Skeletal muscle satellite cell (primary cell): ENCODE data around the gene TSGA10.

Experiments used
- H3K27me3 ChIP-seq: 2 replicates; pipeline ENCODE4 v1.7.0; 2013; ENCODE audit warnings: low read length; ENCODE audit not compliant: control insufficient read depth, insufficient read depth
- H3K36me3 ChIP-seq: 2 replicates; pipeline ENCODE4 v1.7.0; 2013; ENCODE audit warnings: mild to moderate bottlenecking, control low read depth, low read length; ENCODE audit not compliant: insufficient read depth
- H3K4me1 ChIP-seq: 2 replicates; pipeline ENCODE4 v1.7.0; 2013; ENCODE audit warnings: low read length; ENCODE audit not compliant: control insufficient read depth, insufficient read depth
- H3K4me2 ChIP-seq: 2 replicates; pipeline ENCODE4 v1.7.0; 2013; ENCODE audit warnings: mild to moderate bottlenecking, low read length
- H3K4me3 ChIP-seq: 2 replicates; pipeline ENCODE4 v1.7.0; 2013; ENCODE audit warnings: low read length
- H3K9ac ChIP-seq: 2 replicates; pipeline ENCODE4 v1.7.0; 2013; ENCODE audit warnings: mild to moderate bottlenecking, low read depth, low read length, moderate library complexity
- H3K9me3 ChIP-seq: replicated peaks from 2 replicates; pipeline ENCODE4 v1.7.0; 2013; ENCODE audit warnings: mild to moderate bottlenecking, control low read depth, low read length

The TSGA10 gene

GRCh38 chr2:99181624-99182000 lies 26.9 kb upstream of the TSGA10 start:
- Histone ChIP-seq H3K27me3 (no peaks in the 10 kb centered on the region), H3K4me2 (peak overlapping the region; percentile 91), H3K9ac (peak overlapping the region; percentile 90), H3K36me3 (peaks cover under 1% of the 10 kb centered on the region), H3K4me1 (peaks cover 5% of the 10 kb centered on the region), H3K9me3 (no peaks in the 10 kb centered on the region), H3K4me3 (peak overlapping the region; percentile 92)

GRCh38 chr2:99180755-99181623 lies 26.2 kb upstream of the TSGA10 start, which contains the start of the genes MITD1 and MRPL30:
Gene MITD1 (minus strand): TSS chr2:99181058. CDS start chr2:99180981, 77 bp downstream.
Gene MRPL30 (plus strand): TSS chr2:99181184. CDS start chr2:99186204, 5,020 bp downstream.
- H3K9me3 ChIP-seq = no peaks in the 10 kb centered on the region
- H3K4me1 ChIP-seq = peaks cover 5% of the 10 kb centered on the region
- H3K9ac ChIP-seq = peak within 1 kb of the TSS; percentile 90
- no peaks in the 10 kb centered on the region for H3K27me3 ChIP-seq
- H3K36me3 ChIP-seq = no peaks in the 10 kb centered on the region
- H3K4me3 ChIP-seq = peak within 1 kb of the TSS; percentile 92
- H3K4me2 ChIP-seq = peak within 1 kb of the TSS; percentile 91

DNA sequence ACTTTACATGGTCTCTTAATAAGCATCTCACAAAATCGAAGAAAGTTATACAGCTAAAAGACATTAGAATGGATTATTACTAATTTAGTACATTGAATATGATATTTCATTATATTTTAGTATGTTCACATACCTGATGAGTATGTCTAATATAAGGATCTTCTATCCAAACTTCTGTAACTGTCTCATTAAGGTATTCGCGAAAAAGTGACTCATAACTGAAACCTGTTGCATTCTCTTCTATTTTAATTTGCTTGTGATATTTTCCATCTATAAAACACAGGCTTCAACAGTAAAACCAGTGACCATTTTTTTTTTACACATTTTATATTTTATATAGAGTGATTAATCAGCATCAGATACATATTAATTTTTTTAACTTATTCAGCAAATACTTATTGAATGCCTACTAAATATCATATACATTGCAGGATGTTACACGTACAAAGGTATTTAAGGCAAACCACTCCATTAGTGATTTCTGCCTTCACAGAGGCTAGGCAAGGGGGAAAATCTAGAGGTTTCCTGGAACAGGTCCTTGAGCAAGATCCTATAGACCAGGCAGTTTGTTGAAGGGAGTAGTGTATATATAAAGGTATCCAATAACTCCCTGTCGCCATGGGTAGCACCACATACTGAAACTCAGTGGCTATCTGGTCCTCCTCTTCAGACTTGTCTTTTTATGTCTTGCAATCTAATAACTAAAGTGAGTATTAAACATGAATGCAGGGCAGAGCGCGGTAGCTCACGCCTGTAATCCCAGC lies 16.8 kb upstream of the TSGA10 start:
- Histone ChIP-seq H3K9ac (no peak overlapping the region), H3K9me3 (no peaks in the 10 kb centered on the region), H3K27me3 (no peaks in the 10 kb centered on the region), H3K4me2 (no peak overlapping the region), H3K36me3 (peaks cover 25% of the 10 kb centered on the region), H3K4me3 (no peak overlapping the region), H3K4me1 (no peaks in the 10 kb centered on the region)

DNA sequence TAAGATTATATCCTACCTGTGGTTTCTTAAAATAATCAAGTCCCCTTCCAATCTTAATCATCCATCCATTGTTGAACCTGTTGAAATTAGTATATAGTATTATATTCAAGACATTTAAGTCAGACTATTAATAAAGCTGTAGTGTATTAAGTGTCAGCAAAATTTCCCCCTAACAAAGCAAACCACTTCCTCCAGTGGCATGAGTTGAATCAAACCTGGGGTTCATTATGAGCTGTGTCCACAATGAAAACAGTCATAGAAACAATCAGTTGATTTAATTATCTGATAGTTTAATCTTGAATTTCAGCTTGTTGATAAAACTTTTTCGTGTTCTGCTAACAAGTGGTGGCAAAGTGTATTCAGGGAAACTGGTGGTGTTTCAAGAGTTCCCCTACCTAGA lies 14.8 kb upstream of the TSGA10 start:
- peaks cover 34% of the 10 kb centered on the region for H3K36me3 ChIP-seq
- H3K9me3 ChIP-seq = no peaks in the 10 kb centered on the region
- no peaks in the 10 kb centered on the region for H3K4me1 ChIP-seq
- H3K9ac ChIP-seq = no peak overlapping the region
- no peak overlapping the region for H3K4me3 ChIP-seq
- H3K4me2 ChIP-seq = no peak overlapping the region
- no peaks in the 10 kb centered on the region for H3K27me3 ChIP-seq

- Histone ChIP-seq H3K4me1 (no peaks in the 10 kb centered on the region), H3K9ac (no peak overlapping the region), H3K36me3 (peaks cover 29% of the 10 kb centered on the region), H3K4me3 (no peak overlapping the region), H3K27me3 (no peaks in the 10 kb centered on the region), H3K9me3 (no peaks in the 10 kb centered on the region), H3K4me2 (no peak overlapping the region)
Measured at GRCh38 chr2:99166218-99166617, 11.5 kb upstream of the TSGA10 start.

DNA sequence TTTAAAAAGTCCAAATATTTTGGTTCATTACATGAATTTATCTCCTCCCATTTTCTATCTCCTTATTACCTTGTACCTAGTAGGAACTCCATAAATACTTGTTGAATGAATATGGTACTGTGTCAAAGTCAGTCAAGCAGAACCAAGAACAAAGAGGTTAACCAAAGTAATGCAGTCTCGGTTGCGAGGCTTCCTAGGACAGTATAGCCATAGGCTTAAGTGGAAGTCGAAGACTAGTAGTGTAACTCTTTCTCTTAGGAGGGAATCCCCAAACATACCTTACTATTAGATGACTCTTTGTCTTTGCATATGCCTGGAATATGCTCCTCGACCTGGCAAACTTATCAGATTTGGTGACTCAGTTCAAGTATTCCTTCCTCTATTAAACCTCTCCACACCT lies 4.9 kb upstream of the TSGA10 start:
- Histone ChIP-seq H3K36me3 (peaks cover 7% of the 10 kb centered on the region), H3K4me3 (no peak overlapping the region), H3K4me1 (peaks cover 6% of the 10 kb centered on the region), H3K27me3 (no peaks in the 10 kb centered on the region), H3K9me3 (no peaks in the 10 kb centered on the region), H3K9ac (no peak overlapping the region), H3K4me2 (no peak overlapping the region)

DNA sequence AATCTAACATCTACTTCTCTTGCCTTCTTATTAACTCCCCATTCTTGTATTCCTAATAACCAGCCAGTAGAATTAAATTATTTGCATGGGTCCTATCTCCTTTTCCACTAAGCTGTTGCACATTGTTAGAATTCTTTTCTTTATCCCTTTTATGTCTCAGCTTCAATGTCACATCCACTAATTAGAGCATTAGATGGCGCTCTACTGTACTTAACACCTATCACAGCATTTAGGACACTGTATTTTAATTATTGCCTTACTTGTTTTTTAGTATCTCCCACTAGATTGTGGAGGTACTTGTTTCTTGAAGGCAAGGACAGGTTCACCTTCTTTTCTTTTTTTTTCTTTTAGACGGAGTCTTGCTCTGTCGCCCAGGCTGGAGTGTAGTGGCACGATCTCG lies 3.9 kb upstream of the TSGA10 start:
- peaks cover 7% of the 10 kb centered on the region for H3K36me3 ChIP-seq
- peaks cover 11% of the 10 kb centered on the region for H3K4me1 ChIP-seq
- no peaks in the 10 kb centered on the region for H3K9me3 ChIP-seq

GRCh38 chr2:99156891-99157290 lies 2.1 kb upstream of the TSGA10 start:
- Histone ChIP-seq H3K4me3 (no peak overlapping the region), H3K9me3 (no peaks in the 10 kb centered on the region), H3K9ac (no peak overlapping the region), H3K27me3 (no peaks in the 10 kb centered on the region), H3K4me2 (no peak overlapping the region), H3K36me3 (peaks cover 7% of the 10 kb centered on the region), H3K4me1 (peaks cover 11% of the 10 kb centered on the region)

More for the DNA sequence above, 3.9 kb upstream of the TSGA10 start:
- Histone ChIP-seq H3K9ac (no peak overlapping the region), H3K4me3 (no peak overlapping the region), H3K27me3 (no peaks in the 10 kb centered on the region), H3K4me2 (no peak overlapping the region)

DNA sequence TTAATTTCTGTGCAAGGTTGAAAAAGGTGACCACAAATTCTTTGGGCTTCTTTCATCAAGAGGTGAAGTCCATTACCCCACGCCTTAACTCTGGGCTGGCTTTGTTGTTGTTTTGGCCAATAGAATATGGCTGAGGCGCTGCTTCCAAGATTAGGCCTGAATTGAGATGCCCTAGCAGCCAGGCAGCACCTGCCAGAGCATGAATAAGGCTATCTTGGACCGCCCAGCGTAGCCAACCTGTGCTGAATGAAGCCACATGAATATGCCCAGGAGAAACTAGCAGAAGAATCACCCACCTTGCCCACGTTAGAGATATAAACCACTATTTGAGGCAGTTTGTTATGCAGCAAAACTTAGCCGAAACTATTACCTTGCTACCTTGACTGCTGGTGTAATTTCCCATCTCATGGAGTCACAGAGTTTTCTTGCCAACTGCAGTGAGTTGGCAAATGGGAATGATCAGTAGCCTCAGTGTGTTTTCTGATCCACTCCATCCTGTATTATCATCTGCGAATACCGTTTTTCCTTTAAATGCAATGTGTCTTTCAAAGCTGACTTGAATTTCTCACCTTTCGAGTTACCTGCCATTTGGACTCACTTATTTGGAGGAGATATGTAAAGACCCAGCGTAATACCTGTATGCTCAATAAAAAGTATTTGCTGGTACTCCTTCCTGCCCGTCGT lies 679 bp downstream of the TSGA10 start:
- H3K4me3 ChIP-seq = peak overlapping the region; percentile 78
- no peaks in the 10 kb centered on the region for H3K27me3 ChIP-seq
- H3K4me1 ChIP-seq = peaks cover 11% of the 10 kb centered on the region
- peak overlapping the region; percentile 91 for H3K4me2 ChIP-seq
- H3K9ac ChIP-seq = peak overlapping the region; percentile 83
- H3K36me3 ChIP-seq = no peaks in the 10 kb centered on the region
- H3K9me3 ChIP-seq = no peaks in the 10 kb centered on the region

GRCh38 chr2:99152199-99152895 lies 2.4 kb downstream of the TSGA10 start:
- Histone ChIP-seq H3K36me3 (no peaks in the 10 kb centered on the region), H3K4me1 (peaks cover 11% of the 10 kb centered on the region), H3K4me3 (no peak overlapping the region), H3K27me3 (no peaks in the 10 kb centered on the region), H3K9me3 (no peaks in the 10 kb centered on the region), H3K9ac (no peak overlapping the region), H3K4me2 (no peak overlapping the region)

- H3K4me2 ChIP-seq = no peak overlapping the region
- no peak overlapping the region for H3K9ac ChIP-seq
- no peaks in the 10 kb centered on the region for H3K9me3 ChIP-seq
- no peaks in the 10 kb centered on the region for H3K27me3 ChIP-seq
- no peak overlapping the region for H3K4me3 ChIP-seq
- H3K36me3 ChIP-seq = no peaks in the 10 kb centered on the region
- H3K4me1 ChIP-seq = peaks cover 7% of the 10 kb centered on the region
Measured at GRCh38 chr2:99150706-99151105, 4.0 kb downstream of the TSGA10 start.
